ENCODE data around the gene ARMC12. TPM values are rescaled to one million over a fixed set of nuclear protein-coding genes. Genes with fewer than 3 reads are reported as not detected.
A peak's percentile ranks its signal among the peaks of the same experiment; 100 is the strongest.

The ARMC12 gene
- total and polyA plus RNA-seq, 2 of the 13 experiments (the other 11 are each of a cell fraction or from before 2014, with no cell fraction given): 1.3 TPM; not detected in 1

GRCh38 chr6:35691027-35691824 is 45.6 kb upstream of the ARMC12 start (continued):
- no peak for TF ChIP-seq NCOA1 (CRISPR knock-in tag; IDR thresholded peaks at IDR 0.05)

- ChIA-PET CTCF (ENCODE audit: low intra/inter-chr PET ratio, low total read pairs) (no interaction called here), POLR2A (no interaction called here)
- DNase-seq (ENCODE audit: low spot score) (no peak), ATAC-seq (no peak; the same call in 2 of the 3 replicates), FAIRE-seq (no peak)
- no peak overlapping the region for H3K4me3 ChIP-seq (replicated peaks in 1 of 3; ENCODE audit: insufficient read depth in 1 of 3, low read depth in 2 of 3, low read length in 3 of 3)
- no peak overlapping the region for H3K4me2 ChIP-seq (ENCODE audit: low read depth, low read length)
- in situ Hi-C loops (cut with HindIII; ENCODE audit: extremely low pct_ligation_motif_present, low pct_unique_long_range_greater_than_20kb) (no loop called here), intact Hi-C loops (cut with micrococcal nuclease; ENCODE audit: unreplicated experiment) (no loop called here)
- no peaks in the 10 kb centered on the region for H3K9me3 ChIP-seq (ENCODE audit: low read length)
- no TSS peak for BruUV-seq (replicated peaks)
- H3K27me3 ChIP-seq (ENCODE audit: control insufficient read depth in 1 of 2, insufficient read depth in 2 of 2, low read length in 2 of 2): no peaks in the 10 kb centered on the region
- no peak overlapping the region for H3K27ac ChIP-seq (ENCODE audit: extremely low read length, insufficient read depth, low read length)
- H3K9ac ChIP-seq (ENCODE audit: insufficient read depth, low read depth, low read length): no peak overlapping the region
- H3K4me1 ChIP-seq (ENCODE audit: insufficient read depth, low read length): peaks cover 14% of the 10 kb centered on the region
- 25% methylated on average over 2 of the region's 2 CpGs for WGBS (ENCODE audit: low lambda C conversion rate)
- H4K20me1 ChIP-seq (ENCODE audit: insufficient read depth, low read length): no peaks in the 10 kb centered on the region
- H3K79me2 ChIP-seq (ENCODE audit: insufficient read depth, low read length): no peaks in the 10 kb centered on the region
- H3K36me3 ChIP-seq (replicated peaks in 1 of 2; ENCODE audit: control insufficient read depth in 1 of 2, insufficient read depth in 2 of 2, low read length in 2 of 2): no peaks in the 10 kb centered on the region
- H2AFZ ChIP-seq (ENCODE audit: low read length): no peak overlapping the region
- TF ChIP-seq NR0B2 (CRISPR knock-in tag; IDR thresholded peaks at IDR 0.05) (no peak), ZNF317 (CRISPR knock-in tag; IDR thresholded peaks at IDR 0.05) (peak; percentile 100), FOSL1 (CRISPR knock-in tag; IDR thresholded peaks at IDR 0.05; ENCODE audit: borderline replicate concordance) (0 out of 2 replicates have a peak, but pooled peaks have one; percentile 33), NFE2L2 (IDR thresholded peaks at IDR 0.05; ENCODE audit: low read length) (0 out of 2 replicates have a peak, but pooled peaks have one; percentile 3), CSRNP2 (CRISPR knock-in tag; conservative IDR thresholded peaks at IDR 0.05; ENCODE audit: low read depth) (no peak), RBFOX2 (IDR thresholded peaks at IDR 0.05; ENCODE audit: low read depth, low read length) (no peak), ZNF503 (CRISPR knock-in tag; IDR thresholded peaks at IDR 0.05) (no peak), FOSL2 (CRISPR knock-in tag; IDR thresholded peaks at IDR 0.05) (peak; percentile 90), PRMT3 (CRISPR knock-in tag; IDR thresholded peaks at IDR 0.05; ENCODE audit: borderline replicate concordance, low read depth) (no peak), ZNF30 (CRISPR knock-in tag; IDR thresholded peaks at IDR 0.05) (no peak), NFKBIZ (CRISPR knock-in tag; IDR thresholded peaks at IDR 0.05) (no peak), MAF1 (CRISPR knock-in tag; IDR thresholded peaks at IDR 0.05; ENCODE audit: borderline replicate concordance) (no peak), SAP130 (CRISPR knock-in tag; IDR thresholded peaks at IDR 0.05; ENCODE audit: low read depth) (peak; percentile 32; the same call in 1 of the 2 replicates), EP300 (IDR thresholded peaks at IDR 0.05; ENCODE audit: low read depth in 2 of 2, low read length in 2 of 2) (no peak), EP300 (CRISPR knock-in tag; IDR thresholded peaks at IDR 0.05; ENCODE audit: borderline replicate concordance) (no peak), SCMH1 (CRISPR knock-in tag; IDR thresholded peaks at IDR 0.05; ENCODE audit: borderline replicate concordance) (no peak), TFE3 (CRISPR knock-in tag; IDR thresholded peaks at IDR 0.05) (no peak)
Measured at GRCh38 chr6:35694462-35694861, 42.4 kb upstream of the ARMC12 start.

Measured in HepG2 (cell line).